Activated CD8-positive, alpha-beta memory T cell treated with anti-CD3 and anti-CD28 coated beads, Interleukin-2, amount 50 U/mL, for 1 hour (primary cell): ENCODE results near the gene GALNT12.

ENCODE experiments used
- DNase-seq: peaks from one replicate; pipeline ENCODE4 v3.0.0-alpha.2; 2020; ENCODE audit errors: extremely low read depth

The GALNT12 gene

DNA sequence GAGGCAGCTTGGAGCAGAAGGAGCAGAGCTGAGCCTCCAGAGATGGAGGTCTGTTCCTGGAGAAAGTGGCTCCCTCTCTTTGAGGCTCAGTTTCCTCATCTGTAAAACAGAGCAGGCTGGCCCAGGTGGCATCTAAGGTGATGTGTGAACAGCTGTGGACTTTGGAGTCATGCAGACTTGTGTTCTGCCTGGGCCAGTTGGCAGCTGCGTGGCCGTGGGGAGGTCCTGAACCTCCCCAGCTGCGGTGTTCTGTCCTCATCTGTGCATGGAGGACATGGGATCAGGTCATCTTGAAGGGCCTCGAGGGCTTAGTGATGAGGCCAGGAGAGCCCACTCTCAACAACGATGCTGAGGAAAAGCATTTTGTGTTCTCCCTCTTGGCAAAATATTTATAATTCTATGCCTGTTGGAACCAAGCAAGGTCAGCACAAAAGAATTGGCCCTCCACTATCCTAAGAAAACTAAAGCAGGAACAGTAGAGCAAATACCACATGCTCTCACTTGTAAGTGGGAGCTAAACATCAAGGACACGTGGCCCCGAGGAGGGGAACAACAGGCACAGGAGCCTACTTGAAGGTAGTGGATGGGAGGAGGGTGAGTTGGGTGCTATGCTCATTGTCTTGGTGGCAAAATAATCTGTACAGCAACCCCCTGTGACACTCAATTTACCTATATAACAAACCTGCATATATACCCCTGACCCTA lies 73.0 kb downstream of the GALNT12 start:
- DNase-seq, result no peak

DNA sequence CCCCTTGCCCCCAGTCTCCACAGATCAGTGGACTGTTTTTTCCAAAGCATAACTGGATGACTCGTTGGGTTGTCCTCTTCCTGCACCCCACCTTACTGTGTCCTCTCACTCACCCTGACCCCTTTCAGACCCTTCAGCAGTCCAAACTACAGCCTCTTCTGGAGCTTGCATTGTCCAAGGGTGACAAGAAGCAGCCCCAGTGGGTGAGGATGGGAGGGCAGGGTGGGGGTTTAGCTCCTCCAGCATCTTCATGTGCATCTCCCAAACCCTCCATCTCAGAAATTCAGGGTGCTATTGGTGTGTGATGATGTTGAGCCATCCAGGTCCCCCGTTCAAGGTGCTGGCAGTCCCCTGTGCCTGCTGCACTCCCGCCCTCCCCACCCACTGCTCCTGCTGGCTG lies 73.9 kb downstream of the GALNT12 start:
- no peak for DNase-seq

DNA sequence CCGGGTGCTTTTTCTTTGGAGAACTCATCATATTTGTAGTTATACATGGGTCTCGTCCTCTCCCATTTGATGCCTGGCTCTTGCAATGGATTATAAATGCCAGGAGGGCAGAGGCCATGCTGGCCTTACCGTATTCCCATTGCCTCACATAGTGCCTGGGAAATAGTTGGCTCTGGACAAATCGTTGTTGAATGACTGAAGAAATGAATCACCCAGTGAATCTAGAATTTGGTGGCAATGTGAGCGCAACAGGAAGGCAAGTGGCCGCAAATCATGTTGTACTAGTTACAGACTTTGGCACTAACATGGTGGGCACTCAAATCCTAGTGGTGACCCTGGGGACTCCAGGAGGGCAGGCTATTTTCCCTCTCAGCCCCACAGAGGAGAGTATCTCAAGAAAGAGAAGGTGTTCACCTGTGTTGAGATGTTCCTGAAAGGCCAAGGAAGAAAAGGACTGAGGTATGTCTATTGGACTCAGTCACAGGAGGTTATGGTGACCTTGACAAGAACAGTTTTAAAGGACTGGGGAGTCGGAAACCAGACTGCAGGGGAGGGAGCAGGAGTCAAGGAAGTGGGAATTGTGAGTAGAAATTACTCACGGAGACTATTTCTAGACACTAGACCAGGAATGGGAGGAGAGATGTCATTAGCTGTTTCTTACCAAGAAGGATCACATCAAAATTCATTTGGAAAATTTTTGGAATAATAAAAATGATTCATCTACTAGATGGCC lies 74.5 kb downstream of the GALNT12 start:
- no peak for DNase-seq

DNA sequence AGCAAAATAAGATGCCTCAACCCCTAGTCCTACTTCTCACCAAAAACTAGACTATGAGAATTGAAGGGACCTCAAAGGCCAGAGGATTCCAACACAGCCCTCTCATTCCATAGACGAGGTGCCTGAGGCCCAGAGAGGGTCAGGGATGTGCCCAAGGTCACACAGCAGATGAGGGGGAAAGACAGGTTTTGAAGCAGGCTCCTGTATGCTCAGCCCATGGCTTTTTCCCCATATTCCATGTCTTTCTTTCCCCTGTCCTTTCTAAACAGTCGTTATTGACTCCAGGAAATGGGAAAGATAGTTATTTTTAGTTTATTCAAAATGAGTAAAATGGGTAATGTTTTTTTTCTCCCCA lies 75.1 kb downstream of the GALNT12 start:
- DNase-seq, result no peak

DNA sequence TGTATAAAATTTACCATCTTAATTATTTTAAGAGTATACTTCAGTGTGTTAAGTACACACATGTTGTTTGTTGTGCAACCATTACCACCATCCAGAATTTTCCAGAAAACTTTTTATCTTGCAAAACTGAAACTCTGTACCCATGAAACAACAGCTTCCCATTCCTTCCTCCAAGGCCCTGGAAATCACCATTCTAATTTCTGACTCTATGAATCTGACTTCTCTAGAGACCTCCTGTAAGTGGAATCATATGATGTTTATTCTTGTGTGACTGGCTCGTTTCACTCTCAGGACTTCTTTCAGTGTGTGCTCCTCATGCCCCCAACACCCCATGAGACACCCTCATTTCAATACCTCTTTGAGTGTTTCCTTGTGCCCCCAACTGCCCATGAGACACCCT lies 75.8 kb downstream of the GALNT12 start:
- DNase-seq, result no peak

DNA sequence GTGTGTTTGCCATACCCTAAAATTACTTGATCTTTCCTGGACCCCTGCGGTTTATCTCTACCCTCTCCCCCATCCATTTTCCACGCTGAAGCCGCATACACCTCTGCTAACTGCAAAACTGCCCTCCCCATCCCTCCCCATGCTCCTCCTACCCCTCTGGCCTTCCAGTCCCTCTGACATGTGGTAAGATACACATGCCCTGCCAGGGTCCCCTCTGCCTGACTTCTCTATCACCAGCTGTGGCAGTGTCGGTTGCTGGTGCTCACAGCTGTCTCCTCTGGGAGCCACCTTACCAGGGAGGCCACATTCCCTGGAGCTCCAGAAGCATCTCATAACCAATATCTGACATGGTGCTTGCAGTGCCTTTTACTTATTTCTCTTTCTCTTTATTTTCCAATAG lies 77.4 kb downstream of the GALNT12 start:
- no peak for DNase-seq

DNA sequence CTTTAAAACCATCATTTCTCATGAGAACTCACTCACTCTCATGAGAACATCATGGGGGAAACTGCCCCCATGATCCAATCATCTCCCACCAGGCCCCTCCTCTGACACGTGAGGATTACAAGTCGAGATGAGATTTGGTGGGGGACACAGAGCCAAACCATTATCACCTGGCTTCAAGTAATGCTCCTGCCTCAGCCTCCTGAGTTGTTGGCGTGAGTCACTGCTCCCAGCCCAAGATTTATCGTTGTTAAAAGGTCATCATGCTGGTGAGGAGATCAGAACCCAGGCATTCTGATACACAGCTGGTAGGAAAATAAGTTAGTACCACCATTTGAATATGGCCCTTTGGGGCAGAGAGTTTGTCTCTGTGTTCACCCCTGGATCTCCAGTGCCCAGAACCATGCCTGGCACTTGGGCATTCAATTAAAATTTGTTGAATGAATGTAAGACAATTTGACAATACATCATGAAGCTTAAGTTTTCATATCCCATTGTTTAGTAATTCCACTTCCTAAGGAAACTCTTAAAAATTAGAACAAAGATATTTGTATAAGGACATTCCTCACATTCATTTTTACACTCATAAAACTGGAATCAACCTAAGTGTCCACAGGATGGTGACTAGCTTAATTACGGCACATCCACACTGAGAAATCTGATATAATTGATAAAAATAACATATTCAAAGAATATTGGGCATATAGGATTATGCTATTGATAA lies 78.3 kb downstream of the GALNT12 start:
- DNase-seq, result no peak

DNA sequence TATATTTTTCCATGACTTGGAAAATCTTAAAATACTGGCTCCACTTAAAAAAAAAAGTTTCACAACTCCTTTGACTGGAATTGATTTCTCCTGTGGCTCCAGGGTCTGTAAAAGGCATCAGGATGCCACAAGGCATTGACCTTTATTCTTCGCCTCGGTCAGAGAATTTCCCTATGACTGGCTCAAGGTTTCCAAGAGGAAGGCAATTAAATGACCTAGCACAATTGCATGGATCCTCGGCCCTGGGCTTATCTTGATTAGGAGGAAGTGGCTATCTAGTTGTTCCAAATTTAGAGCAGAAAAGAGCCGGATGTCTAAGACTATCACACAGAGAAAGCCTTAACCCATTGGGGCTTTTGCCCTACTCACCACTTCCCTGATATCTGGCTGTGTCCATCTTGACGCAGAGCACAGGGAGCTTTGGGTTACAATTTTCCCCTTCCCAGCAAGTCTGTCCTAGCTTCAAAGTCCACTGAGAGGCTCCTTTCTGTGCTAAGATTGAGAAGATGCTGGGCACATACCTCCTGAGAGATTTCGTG lies 79.3 kb downstream of the GALNT12 start:
- no peak for DNase-seq

DNA sequence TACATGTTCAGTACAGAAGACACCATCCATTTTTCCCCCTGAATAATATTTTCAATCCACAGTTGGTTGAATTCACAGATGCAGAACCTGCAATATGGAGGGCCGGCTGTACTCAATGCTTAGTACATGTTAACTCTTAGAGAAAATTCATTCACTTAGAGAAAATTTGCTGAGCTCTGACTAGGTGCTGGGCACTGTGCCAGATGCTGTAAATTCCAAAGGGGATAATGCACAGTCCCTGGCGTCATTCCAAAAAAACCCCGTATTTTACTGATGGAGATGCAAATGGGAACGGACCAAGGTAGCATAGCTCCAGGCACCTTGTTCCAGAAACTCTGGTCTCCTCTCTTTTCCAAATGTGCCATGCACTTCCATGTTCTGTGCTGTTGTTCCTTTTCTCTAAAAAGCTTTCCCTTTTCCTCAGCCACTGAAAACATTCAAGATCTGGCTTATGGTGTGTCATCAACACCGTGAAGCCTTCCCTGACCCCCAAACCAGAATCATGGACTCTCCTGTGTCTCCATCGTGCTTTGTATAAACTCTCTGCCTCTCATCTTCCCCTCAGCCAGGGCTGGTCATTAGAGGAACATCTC lies 80.5 kb downstream of the GALNT12 start:
- DNase-seq, result no peak

DNA sequence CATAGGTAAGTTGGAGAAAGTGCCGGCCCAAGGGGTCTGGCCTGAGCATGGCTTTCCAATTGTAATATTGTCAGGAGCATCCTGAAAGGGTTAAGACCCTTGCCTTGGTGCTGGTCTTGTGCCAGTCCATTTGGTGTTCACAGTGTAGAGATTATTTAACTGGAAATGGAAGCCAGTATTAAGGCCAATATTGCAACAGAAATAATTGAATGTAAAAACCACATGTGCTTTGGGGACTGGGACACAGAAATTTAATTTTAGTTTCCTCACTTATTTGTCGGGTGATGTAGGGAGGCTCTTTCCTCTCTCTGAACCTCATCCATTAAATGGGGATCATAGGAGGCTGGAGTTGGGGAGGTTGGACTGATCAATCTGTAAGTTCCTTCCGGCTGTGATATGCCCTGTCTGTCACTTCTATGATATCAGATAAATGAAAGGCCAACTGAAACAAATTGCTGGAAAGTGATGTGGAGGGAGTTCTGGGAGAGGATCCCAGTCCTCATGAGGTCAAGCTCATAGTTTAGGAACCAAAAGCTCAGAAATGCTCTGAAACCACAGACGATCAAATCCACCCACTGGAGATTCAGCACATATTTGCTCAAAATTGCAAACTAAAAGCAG lies 81.4 kb downstream of the GALNT12 start:
- DNase-seq, result no peak

DNA sequence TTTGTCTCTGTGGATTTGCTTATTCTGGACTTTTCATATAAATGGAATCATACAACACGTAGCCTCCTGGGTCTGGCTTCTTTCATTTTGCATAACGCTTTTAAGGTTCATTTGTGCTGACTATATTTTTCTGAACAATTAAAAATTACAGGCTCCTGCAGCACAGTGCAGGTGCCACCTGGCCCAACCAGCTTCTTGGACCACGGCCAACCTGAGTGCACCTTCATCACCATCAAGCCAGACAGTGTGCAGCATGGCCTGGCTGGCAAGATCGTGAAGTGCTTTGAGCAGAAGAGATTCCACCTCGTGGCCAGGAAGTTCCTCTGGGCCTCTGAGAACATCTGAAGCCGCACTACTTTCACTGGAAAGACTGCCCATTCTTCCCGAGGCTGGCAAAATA lies 82.8 kb downstream of the GALNT12 start:
- DNase-seq, result no peak

DNA sequence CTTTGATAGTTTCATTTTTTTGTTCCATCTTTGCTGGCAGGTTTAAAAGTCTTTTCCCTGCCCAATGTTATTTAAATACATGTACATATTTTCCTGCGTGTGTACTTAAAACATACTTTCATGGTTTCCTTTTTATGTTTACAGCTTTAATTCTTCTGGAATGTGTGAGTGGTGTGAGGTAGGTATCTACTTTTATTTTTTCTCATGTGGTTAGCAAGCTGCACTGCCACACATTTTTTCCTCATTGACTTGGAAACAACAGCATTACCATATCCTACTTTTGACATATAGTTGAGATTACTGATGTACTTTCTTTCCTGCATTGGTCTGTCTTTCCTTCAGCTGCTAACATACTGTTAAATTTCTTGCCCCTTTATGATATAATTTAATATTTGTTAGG lies 84.8 kb downstream of the GALNT12 start:
- DNase-seq, result no peak

DNA sequence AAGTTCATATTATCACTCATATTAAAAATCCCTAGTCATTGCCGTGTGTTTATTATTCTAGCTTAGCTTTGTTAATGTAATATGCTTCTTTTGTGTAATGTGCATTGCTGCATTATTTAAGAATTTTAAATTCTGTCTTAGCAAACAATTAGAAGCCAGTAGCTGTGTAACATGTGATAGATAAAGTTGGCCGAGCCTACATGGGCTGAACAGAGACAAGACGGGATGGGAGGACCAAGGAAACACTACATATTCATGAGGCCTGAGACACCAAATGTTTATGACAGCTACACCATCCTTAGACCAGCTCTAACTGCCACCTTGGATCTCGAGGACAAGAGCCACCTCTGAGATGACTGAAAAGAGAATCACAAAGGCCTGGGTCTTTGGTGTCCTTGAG lies 85.2 kb downstream of the GALNT12 start:
- DNase-seq, result no peak

DNA sequence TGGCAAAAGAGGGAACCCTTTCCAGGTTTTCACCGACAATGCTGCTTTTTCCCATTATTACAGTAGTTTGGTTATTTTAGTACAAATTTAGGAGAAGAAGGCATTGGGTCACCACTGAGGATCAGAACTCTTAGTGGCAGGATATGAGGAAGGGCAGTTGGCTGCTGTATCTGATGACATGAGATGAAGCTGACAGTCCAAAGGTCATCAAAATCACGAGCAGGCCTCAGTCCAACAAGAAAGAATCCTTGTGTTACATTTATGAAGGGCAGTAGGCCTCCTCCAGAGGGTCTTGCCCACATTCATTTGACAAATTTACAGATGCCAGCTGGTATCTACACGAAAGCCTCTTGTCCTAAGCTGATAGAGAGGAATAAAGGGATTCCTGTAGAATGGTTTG lies 86.7 kb downstream of the GALNT12 start:
- no peak for DNase-seq

DNA sequence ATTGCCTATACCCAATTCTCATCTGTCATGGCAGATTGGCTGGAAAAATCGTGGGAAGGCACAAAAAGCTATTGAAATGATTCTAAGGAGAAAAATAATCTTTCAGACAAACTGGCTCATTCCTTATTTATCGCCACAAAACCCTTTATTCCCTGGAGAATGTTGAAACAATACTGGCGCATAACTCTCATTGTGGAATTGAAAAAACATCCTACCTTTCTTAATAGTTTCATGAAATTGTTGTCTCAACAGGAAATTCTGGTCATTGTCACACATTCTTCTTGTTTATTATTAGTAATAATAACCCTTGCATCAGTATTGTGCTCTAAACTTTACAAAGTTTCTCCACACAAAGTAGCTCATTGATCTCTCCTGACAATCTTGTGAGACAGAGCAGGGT lies 87.3 kb downstream of the GALNT12 start:
- DNase-seq, result no peak

DNA sequence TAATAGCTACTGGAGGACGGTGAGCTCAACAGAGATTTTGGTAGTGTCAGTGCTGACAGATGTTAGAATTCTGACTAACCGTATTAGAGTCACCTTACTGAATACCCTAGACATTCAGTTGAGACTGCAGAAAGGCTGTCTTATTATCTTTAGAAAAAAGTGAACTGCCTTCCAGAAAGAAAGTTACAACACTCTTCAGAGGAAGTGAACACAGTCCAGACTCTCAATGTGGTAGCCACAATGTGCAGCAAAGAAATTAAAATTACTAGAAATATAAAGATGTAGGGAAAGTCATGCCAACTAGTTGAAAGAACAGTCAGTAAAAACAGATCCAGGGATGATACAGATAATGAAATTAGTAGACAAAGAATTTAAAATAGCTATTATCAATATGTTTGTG lies 89.2 kb downstream of the GALNT12 start:
- no peak for DNase-seq

DNA sequence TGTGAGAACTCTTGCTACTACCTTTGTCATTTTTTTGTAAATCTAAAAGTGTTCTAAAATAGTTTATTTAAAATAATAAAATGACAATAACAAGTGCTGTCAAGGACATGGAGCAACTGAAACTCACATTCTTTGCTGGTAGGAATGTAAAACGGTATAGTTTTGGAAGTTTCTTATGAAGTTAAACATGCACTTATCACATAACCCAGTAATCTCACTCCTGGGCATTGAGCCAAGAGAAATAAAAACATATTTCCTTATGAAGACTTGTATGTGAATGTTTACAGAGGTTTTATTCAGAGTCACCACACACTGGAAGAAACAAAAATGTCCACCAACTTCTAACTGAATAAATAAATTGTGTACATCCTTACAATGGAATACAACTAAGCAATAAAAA lies 90.3 kb downstream of the GALNT12 start:
- DNase-seq, result no peak

DNA sequence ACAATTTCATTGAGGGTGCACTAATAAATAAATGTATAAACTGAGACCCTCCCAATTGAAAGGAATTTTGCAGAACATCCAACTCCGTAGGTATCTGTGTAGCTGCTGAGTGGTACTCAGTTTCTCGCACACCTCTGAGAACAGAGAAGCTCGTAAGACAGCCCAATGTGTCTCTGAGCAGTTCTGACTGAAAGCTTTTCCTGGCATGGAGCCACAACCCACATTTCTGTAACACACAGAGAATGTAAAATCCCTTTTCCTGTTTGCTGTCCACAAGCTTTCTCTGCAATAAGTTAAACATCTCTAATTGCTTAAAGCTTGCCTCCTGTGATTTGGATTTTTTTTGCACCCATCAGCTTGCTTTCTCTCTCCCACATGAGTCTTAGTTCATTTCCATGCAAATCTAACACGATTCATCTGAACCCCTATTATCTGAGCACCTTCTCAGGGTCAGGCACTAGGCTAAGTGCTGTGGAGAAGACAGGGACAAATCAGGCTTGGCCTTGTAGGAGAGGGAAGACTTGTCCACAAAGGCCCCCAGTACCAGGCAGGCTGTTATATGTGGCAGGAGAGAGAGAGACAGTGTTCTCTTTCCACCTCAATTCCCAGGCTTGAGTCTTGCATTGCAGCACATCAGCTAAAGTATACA lies 92.1 kb downstream of the GALNT12 start:
- DNase-seq, result no peak
